RCC 7860 (cell line): ENCODE results near the gene UCP3.

ENCODE experiments used
- DNase-seq: peaks from one replicate; pipeline ENCODE4 v3.0.0-alpha.2; 2015; ENCODE audit warnings: low spot score
- FAIRE-seq: peaks from 2 replicates; lab custom pipeline; 2012; peaks lifted over from hg19 to GRCh38; lab: Jason Lieb, UNC

The UCP3 gene

DNA sequence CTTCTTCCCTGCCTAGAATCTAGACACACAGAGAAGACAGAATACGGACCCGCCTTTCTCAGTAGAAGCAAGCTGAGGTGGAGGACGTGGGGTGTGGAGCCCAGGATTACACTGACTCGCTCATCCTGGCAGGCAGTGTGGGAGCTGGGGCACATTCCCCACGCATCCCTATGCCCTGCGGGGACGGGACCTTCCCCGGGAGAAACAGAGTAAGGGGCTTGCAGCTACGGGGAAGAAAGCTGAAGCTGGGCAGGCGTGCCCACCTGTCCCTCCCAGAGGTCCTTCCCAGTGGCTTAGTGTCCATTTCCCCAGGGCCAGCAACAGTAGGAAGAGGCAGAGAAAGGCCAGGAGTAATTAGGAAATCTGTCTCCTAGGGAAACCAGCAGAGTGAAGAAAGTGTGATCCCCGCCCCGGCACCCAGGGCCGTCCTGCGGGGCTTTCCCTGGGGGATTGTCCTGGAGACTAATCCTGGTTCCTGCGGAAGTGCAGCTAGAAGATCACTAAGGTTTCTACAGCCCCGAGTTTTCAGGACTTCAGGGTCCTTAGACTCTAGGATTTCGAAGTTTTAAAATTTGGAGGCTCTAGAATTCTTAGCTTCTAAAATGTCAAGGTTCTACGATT, 50.3 kb downstream of the UCP3 start:
- DNase-seq (no peak), FAIRE-seq (no peak)

DNA sequence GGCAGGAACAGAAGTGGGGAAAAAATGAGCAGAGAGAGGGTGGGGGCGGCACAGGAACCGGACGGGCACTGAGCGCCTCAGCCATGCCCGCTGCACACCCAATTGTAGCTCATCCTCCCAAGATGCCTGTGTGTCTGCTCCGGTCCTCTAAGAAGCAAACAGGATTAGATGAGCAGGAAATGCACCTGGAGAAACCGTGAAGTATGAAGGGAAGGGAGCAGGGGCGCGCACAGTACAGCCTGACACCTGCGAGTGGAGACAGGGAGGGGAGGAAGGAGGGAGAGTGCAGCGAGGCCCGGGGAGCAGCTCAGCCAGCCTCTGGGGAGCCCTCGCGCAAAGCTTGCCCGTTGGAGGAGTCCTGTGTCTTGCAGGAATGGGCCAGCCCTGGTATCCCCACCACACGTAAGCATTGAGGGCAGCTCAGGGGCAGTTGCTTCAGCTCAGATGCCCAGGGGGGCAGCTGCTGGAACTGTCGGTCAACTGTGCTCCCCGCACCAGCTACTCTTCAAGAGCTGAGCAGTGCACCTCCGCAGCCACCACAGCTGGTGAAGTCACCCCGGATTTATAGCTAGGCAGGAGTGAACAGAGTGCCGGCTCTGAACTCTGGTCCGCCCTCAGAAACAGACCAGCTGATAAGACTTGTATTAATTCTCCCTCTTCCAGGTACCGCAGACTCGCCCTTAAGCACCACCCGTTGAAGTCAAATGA, 51.1 kb downstream of the UCP3 start:
- FAIRE-seq (no peak), DNase-seq (no peak)

DNA sequence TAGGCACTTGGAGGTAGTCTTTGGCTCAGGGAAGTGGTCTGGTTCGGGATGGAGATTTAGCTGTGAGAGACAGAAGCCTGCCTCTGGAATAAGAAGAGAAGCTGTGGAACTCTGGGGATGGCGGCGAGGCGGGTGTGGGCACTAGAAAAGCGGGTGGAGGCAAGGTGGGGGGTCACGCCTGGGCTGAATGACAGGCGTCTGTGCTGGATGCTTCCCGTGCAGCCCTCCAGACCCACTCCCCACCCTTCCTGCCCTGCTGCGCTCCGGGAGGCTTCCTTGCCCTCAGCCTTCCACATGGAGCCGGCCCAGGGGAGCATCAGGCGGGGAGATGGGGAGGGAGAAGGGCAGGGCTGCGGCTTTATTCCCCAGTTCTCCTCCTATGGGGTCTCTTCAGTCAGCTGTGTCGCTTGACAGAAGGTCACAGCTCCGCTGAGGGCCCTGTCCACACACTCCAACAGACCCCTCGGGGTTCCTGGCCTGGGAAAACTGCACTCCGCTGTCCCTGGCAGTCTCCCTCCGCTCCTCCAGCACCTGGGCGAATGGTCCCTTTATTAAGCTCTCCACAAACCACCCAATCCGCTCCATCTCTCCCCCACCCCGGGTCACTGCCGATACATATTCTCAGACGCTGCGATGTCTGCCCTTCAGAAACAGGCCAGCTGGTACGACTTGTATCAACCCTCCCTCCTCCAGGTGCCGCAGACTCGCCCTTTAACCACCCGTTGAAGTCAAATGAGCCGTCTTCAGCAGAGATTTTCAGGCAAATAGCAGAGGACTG, 51.8 kb downstream of the UCP3 start:
- DNase-seq (no peak), FAIRE-seq (no peak)

DNA sequence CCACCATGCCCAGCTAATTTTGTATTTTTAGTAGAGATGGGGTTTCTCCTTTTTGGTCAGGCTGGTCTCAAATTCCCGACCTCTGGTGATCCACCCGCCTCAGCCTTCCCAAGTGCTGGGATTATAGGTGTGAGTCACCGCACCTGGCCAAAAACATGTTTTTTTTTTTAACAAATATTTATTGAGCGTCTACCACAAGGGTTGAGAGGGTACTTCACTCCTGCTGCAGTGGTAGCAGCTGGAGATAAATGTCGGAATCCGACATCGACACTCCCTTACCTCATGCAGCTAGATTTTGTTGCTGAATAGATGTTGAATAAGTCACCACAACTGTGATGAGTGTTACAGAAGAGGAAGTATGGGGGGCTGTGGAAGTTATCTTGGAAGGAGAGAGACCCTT, 57.1 kb downstream of the UCP3 start:
- no peak for DNase-seq

DNA sequence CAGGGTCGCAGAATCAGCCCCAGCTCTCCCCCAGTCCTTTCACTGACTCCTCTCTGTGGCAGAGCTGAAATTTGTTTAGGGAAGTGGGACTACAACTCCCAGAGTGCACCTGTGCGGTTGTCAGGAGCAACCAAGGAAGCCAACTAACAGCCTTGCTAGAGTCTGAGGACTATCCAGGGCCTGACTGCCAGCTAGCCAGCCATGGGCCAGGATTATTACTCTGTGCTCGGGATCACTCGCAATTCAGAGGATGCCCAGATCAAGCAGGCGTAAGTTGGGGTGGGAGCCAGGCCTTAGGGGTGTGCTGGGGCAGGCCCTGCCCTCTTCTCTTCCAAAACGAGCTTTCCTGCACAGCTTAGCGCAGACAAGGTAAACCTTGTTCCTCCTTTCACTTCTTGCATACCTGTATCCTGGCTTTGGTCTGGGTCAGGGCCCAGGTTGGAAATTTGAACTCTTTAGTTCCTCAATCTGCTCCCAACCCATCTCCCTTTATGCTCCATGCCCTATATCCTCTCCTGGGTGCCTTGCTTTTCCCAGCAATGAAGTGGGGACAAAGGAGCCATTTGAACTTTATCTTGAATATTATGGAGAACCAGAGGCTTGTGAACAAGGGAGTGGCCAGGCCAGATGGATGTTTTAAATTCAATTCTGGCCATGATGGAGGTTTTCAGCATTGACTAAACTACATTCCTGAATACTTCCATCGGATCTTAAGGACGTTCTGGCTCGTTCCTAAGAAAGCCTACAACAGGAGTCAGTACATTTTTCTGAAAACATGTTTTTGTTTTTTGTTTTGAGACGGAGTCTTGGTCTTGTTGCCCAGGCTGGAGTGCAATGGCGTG, 57.8 kb downstream of the UCP3 start, which contains the start of gene DNAJB13:
Gene DNAJB13 (plus strand): TSS at position 158 of the 842 bp plus-strand sequence. CDS start 44 bp downstream, at position 202.
- FAIRE-seq (no peak), DNase-seq (peak; percentile 47)

More for the DNA sequence above, 57.1 kb downstream of the UCP3 start:
- no peak for FAIRE-seq
